Transverse colon (tissue), 4 donors: Measurements from ENCODE around the gene CORIN. TPM values are rescaled to one million over a fixed set of nuclear protein-coding genes. Genes with fewer than 3 reads are reported as not detected.

Experiments
- DNase-seq: peaks from one replicate; pipeline ENCODE4 v3.0.0-alpha.2; 2019
- H3K27ac ChIP-seq, 4 donors: fragments of 200-600 bp; sonication (generic); 2 replicates each; pipeline ENCODE4 v1.5.1; 2016 to 2018; ENCODE audit warnings: inconsistent platforms in 4 of 4
- H3K27me3 ChIP-seq: fragments of 200-600 bp; sonication (generic); 2 replicates; pipeline ENCODE4 v1.5.1; 2017; ENCODE audit warnings: inconsistent platforms
- H3K36me3 ChIP-seq, 4 donors: fragments of 200-600 bp; sonication (generic); 2 replicates each; pipeline ENCODE4 v1.5.1; 2017 to 2019; ENCODE audit warnings: inconsistent platforms in 4 of 4
- H3K4me1 ChIP-seq, 4 donors: fragments of 200-600 bp; sonication (generic); 2 replicates each; pipeline ENCODE4 v1.5.1; 2017 to 2020; ENCODE audit warnings: inconsistent platforms in 4 of 4
- H3K4me3 ChIP-seq, 4 donors: fragments of 200-600 bp; sonication (generic); 1 replicate in 1 of 4; 2 replicates in 3 of 4; pipeline versions ENCODE4 v1.5.1 to v1.6.1; 2017 to 2019; ENCODE audit warnings: inconsistent platforms in 4 of 4
- H3K9me3 ChIP-seq, 2 donors: fragments of 200-600 bp; sonication (generic); 2 replicates each; pipeline ENCODE4 v1.5.1; 2017 to 2019; ENCODE audit warnings: inconsistent platforms in 2 of 2
- CTCF ChIP-seq, 5 experiments: fragments of 200-600 bp in 3 of 5; fragments of 450-650 bp in 2 of 5; sonication (generic) in 3 of 5; IDR thresholded peaks; 1 replicate in 2 of 5; 2 replicates in 3 of 5; pipeline ENCODE4 v1.5.1; 2016 to 2017; ENCODE audit warnings: antibody characterized with exemption in 5 of 5, inconsistent platforms in 3 of 5, mild to moderate bottlenecking in 2 of 5, moderate library complexity in 1 of 5
- EP300 ChIP-seq: sonication (generic); formaldehyde crosslinking; IDR thresholded peaks from one replicate; pipeline ENCODE4 v1.6.1; 2017; ENCODE audit warnings: antibody characterized with exemption, low read depth
- POLR2A ChIP-seq: fragments of 450-650 bp; IDR thresholded peaks from one replicate; pipeline ENCODE4 v1.6.1; 2016; ENCODE audit warnings: antibody characterized with exemption, mild to moderate bottlenecking, moderate library complexity
- POLR2AphosphoS5 ChIP-seq, 3 donors: sonication (generic); formaldehyde crosslinking; IDR thresholded peaks; one replicate each; pipeline ENCODE4 v1.6.1; 2016; ENCODE audit warnings: antibody characterized with exemption in 3 of 3
- WGBS, 2 donors: methylation state at CpG; one replicate each; pipeline ENCODE4 v1.1.5; 2018; ENCODE audit warnings: low coverage in 1 of 2; 5-methylcytosine and 5-hydroxymethylcytosine counted together
- in situ Hi-C, 4 donors: fragments of 200-750 bp; cut with MboI; loops; one replicate each; pipeline versions ENCODE4 v1.15.0 to v1.15.1; 2017; ENCODE audit warnings: low sequenced_read_pairs in 3 of 4, low pct_ligation_motif_present in 1 of 4, low pct_unique_long_range_greater_than_20kb in 1 of 4
- intact Hi-C: fragments of 100-400 bp; cut with DNase I; formaldehyde crosslinking; loops from one replicate; pipeline ENCODE4 v1.15.1; 2023; ENCODE audit warnings: low total_unique reads
- total RNA-seq, 4 donors: library from RNA; depleted of rRNA; stranded (reverse); fragments of >200 nt; gene quantifications; one replicate each; pipeline ENCODE4 v1.1.0, GENCODE V29; 2016

Gene CORIN
- total RNA-seq, 4 donors from 2014 or later = 0.82 to 1.6 TPM; not detected in 2

GRCh38 chr4:47647029-47647428 is 190.8 kb downstream of the CORIN start:
- H3K27ac ChIP-seq = no peak overlapping the region
- no peak for DNase-seq
- WGBS, 2 donors = 78 to 89% methylated on average over 1 to 3 of the region's 3 CpGs
- H3K36me3 ChIP-seq = no peaks in the 10 kb centered on the region
- TF ChIP-seq POLR2AphosphoS5 (IDR thresholded peaks at IDR 0.05) (no peak), POLR2A (no peak), CTCF (IDR thresholded peaks at IDR 0.05) (no peak), EP300 (no peak)
- no peak overlapping the region for H3K4me3 ChIP-seq
- intact Hi-C loops = no loop called here
- H3K4me1 ChIP-seq = no peaks in the 10 kb centered on the region
- no peaks in the 10 kb centered on the region for H3K9me3 ChIP-seq
- no peaks in the 10 kb centered on the region for H3K27me3 ChIP-seq
- in situ Hi-C loops = no loop called here

GRCh38 chr4:47646372-47646771 is 191.5 kb downstream of the CORIN start:
- Histone ChIP-seq H3K27me3 (no peaks in the 10 kb centered on the region), H3K9me3 (no peaks in the 10 kb centered on the region), H3K27ac (no peak overlapping the region), H3K4me1 (no peaks in the 10 kb centered on the region), H3K4me3 (no peak overlapping the region), H3K36me3 (no peaks in the 10 kb centered on the region)
- no peak for DNase-seq
- TF ChIP-seq CTCF (IDR thresholded peaks at IDR 0.05) (no peak), POLR2AphosphoS5 (IDR thresholded peaks at IDR 0.05) (no peak), POLR2A (no peak), EP300 (no peak)
- 81 to 100% methylated on average over 1 to 3 of the region's 3 CpGs for WGBS, 2 donors
- intact Hi-C loops (no loop called here), in situ Hi-C loops (no loop called here)

- WGBS, 2 donors = 83 to 100% methylated on average over 2 to 6 of the region's 6 CpGs
These were observed 194.0 kb downstream of the CORIN start for GRCh38 chr4:47643845-47644244.

GRCh38 chr4:47642985-47643760 is 194.7 kb downstream of the CORIN start:
- H3K4me1 ChIP-seq = no peaks in the 10 kb centered on the region
- H3K27ac ChIP-seq = no peak overlapping the region

More at GRCh38 chr4:47643845-47644244, 194.0 kb downstream of the CORIN start:
- no peaks in the 10 kb centered on the region for H3K9me3 ChIP-seq
- no peak for TF ChIP-seq CTCF (IDR thresholded peaks at IDR 0.05)
- TF ChIP-seq POLR2AphosphoS5 (IDR thresholded peaks at IDR 0.05) = no peak
- TF ChIP-seq POLR2A = no peak
- no peak for TF ChIP-seq EP300
- in situ Hi-C loops = no loop called here
- no peaks in the 10 kb centered on the region for H3K36me3 ChIP-seq
- no peak overlapping the region for H3K4me3 ChIP-seq
- H3K4me1 ChIP-seq = no peaks in the 10 kb centered on the region
- no peak overlapping the region for H3K27ac ChIP-seq
- intact Hi-C loops = no loop called here
- DNase-seq = no peak
- no peaks in the 10 kb centered on the region for H3K27me3 ChIP-seq

More at GRCh38 chr4:47642985-47643760, 194.7 kb downstream of the CORIN start:
- Histone ChIP-seq H3K36me3 (no peaks in the 10 kb centered on the region), H3K4me3 (no peak overlapping the region), H3K27me3 (no peaks in the 10 kb centered on the region), H3K9me3 (no peaks in the 10 kb centered on the region)
- intact Hi-C loops (no loop called here), in situ Hi-C loops (no loop called here)
- TF ChIP-seq CTCF (IDR thresholded peaks at IDR 0.05) (no peak), EP300 (no peak), POLR2A (no peak), POLR2AphosphoS5 (IDR thresholded peaks at IDR 0.05) (no peak)
- DNase-seq = no peak
- WGBS, 2 donors = 67 to 69% methylated on average over 4 to 7 of the region's 7 CpGs
